HepG2 (cell line): ENCODE measurements around the gene OR2F1. TPM values are rescaled to one million over a fixed set of nuclear protein-coding genes. Genes with fewer than 3 reads are reported as not detected.

ENCODE experiments used
- polyA plus RNA-seq, 8 experiments: library from polyadenylated mRNA; depleted of rRNA in 3 of 8; stranded (reverse) in 7 of 8; unstranded in 1 of 8; fragments of >200 nt; fragmentation: Illumina TruSeq in 4 of 8; extraction: Trizol in 4 of 8; gene quantifications; 2 replicates each; pipeline versions ENCODE4 v1.2.1 to v1.2.3, GENCODE V29; 2011 to 2016; ENCODE audit warnings: low read depth in 4 of 8, missing spikeins in 1 of 8, mixed read lengths in 1 of 8; ENCODE audit not compliant: insufficient read depth in 1 of 8
- total RNA-seq, 5 experiments: library from RNA; depleted of rRNA; stranded (reverse); fragments of >200 nt; fragmentation: Illumina TruSeq; extraction: Trizol; gene quantifications; 2 replicates each; pipeline ENCODE4 v1.2.3, GENCODE V29; 2016; ENCODE audit warnings: low read depth in 1 of 5

The OR2F1 gene
- total and polyA plus RNA-seq, 2 of the 13 experiments (the other 11 are each of a cell fraction or from before 2014, with no cell fraction given), result 0.36 to 1.5 TPM

Other genes starting within 250 kb of the OR2F1 start
- gene CTAGE6, start 197.1 kb upstream of the OR2F1 start, total RNA-seq (2016; rRNA removed; fragmentation: Illumina TruSeq; extraction: Trizol), result not detected in 2 replicates
- 0.09 and 0.12 TPM in 2 replicates for gene CTAGE6, start 197.1 kb upstream of the OR2F1 start, polyA plus RNA-seq (2011; rRNA removed)
- gene TCAF1, start 52.7 kb upstream of the OR2F1 start, total RNA-seq (2016; rRNA removed; fragmentation: Illumina TruSeq; extraction: Trizol), result 101 and 124 TPM in 2 replicates
- 36.2 and 40.0 TPM in 2 replicates for gene TCAF1, start 52.7 kb upstream of the OR2F1 start, polyA plus RNA-seq (2011; rRNA removed)
- 0.13 TPM in 1 of 2 replicates, not detected in the other for gene OR2F2, start 19.6 kb upstream of the OR2F1 start, total RNA-seq (2016; rRNA removed; fragmentation: Illumina TruSeq; extraction: Trizol)
- gene OR2F2, start 19.6 kb upstream of the OR2F1 start, polyA plus RNA-seq (2011; rRNA removed), result not detected in 2 replicates
- gene OR6B1, start 45.5 kb downstream of the OR2F1 start, total RNA-seq (2016; rRNA removed; fragmentation: Illumina TruSeq; extraction: Trizol), result not detected in 2 replicates
- gene OR6B1, start 45.5 kb downstream of the OR2F1 start, polyA plus RNA-seq (2011; rRNA removed), result 0.18 TPM in 2 replicates
- gene OR2A5, start 94.1 kb downstream of the OR2F1 start, total RNA-seq (2016; rRNA removed; fragmentation: Illumina TruSeq; extraction: Trizol), result not detected in 2 replicates
- gene OR2A5, start 94.1 kb downstream of the OR2F1 start, polyA plus RNA-seq (2011; rRNA removed), result not detected in 2 replicates
- gene OR2A25, start 115.0 kb downstream of the OR2F1 start, total RNA-seq (2016; rRNA removed; fragmentation: Illumina TruSeq; extraction: Trizol), result not detected in 2 replicates
- gene OR2A25, start 115.0 kb downstream of the OR2F1 start, polyA plus RNA-seq (2011; rRNA removed), result 0.07 TPM in 1 of 2 replicates, not detected in the other
- not detected in 2 replicates for gene OR2A12, start 131.4 kb downstream of the OR2F1 start, total RNA-seq (2016; rRNA removed; fragmentation: Illumina TruSeq; extraction: Trizol)
- 0.18 TPM in 1 of 2 replicates, not detected in the other for gene OR2A12, start 131.4 kb downstream of the OR2F1 start, polyA plus RNA-seq (2011; rRNA removed)
- gene OR2A2, start 154.7 kb downstream of the OR2F1 start, total RNA-seq (2016; rRNA removed; fragmentation: Illumina TruSeq; extraction: Trizol), result not detected in 2 replicates
- gene OR2A2, start 154.7 kb downstream of the OR2F1 start, polyA plus RNA-seq (2011; rRNA removed), result not detected in 2 replicates
- not detected in 2 replicates for gene OR2A14, start 168.3 kb downstream of the OR2F1 start, total RNA-seq (2016; rRNA removed; fragmentation: Illumina TruSeq; extraction: Trizol)
- gene OR2A14, start 168.3 kb downstream of the OR2F1 start, polyA plus RNA-seq (2011; rRNA removed), result not detected in 2 replicates
- not detected in 2 replicates for gene CTAGE4, start 228.6 kb downstream of the OR2F1 start, total RNA-seq (2016; rRNA removed; fragmentation: Illumina TruSeq; extraction: Trizol)
- gene CTAGE4, start 228.6 kb downstream of the OR2F1 start, polyA plus RNA-seq (2011; rRNA removed), result not detected in 2 replicates
- 0.18 TPM in 1 of 2 replicates, not detected in the other for gene ARHGEF35, start 241.0 kb downstream of the OR2F1 start, total RNA-seq (2016; rRNA removed; fragmentation: Illumina TruSeq; extraction: Trizol)
- gene ARHGEF35, start 241.0 kb downstream of the OR2F1 start, polyA plus RNA-seq (2011; rRNA removed), result 0.03 TPM in 1 of 2 replicates, not detected in the other